Measurements from ENCODE around the gene MYH7B.
A peak's percentile ranks its signal among the peaks of the same experiment; 100 is the strongest.

MYH7B gene

GRCh38 chr20:34955231-34956040, at the start of gene MYH7B, which contains the start of gene GSS:
MYH7B (plus strand) TSS chr20:34955868; CDS start chr20:34978006, 22,138 bp downstream.
GSS (minus strand) TSS chr20:34955806; CDS start chr20:34951852, 3,954 bp downstream.
- peak; percentile 99 for DNase-seq

- no peak for DNase-seq
These were observed 47.8 kb upstream of the MYH7B start for GRCh38 chr20:34907616-34908469.

GRCh38 chr20:34915131-34915530, 40.5 kb upstream of the MYH7B start:
- DNase-seq: no peak

- DNase-seq: no peak
These were observed 39.8 kb upstream of the MYH7B start for GRCh38 chr20:34915749-34916455.

- no peak for DNase-seq
These were observed 38.8 kb upstream of the MYH7B start for GRCh38 chr20:34916774-34917354.

GRCh38 chr20:34920055-34920454, 35.6 kb upstream of the MYH7B start:
- no peak for DNase-seq

GRCh38 chr20:34921436-34921835, 34.2 kb upstream of the MYH7B start:
- DNase-seq: no peak

- no peak for DNase-seq
These were observed 32.9 kb upstream of the MYH7B start for GRCh38 chr20:34922654-34923381.

GRCh38 chr20:34923414-34923813, 32.3 kb upstream of the MYH7B start:
- DNase-seq: no peak

GRCh38 chr20:34925341-34925740, 30.3 kb upstream of the MYH7B start:
- no peak for DNase-seq

GRCh38 chr20:34925981-34926380, 29.7 kb upstream of the MYH7B start:
- no peak for DNase-seq

- no peak for DNase-seq
These were observed 29.1 kb upstream of the MYH7B start for GRCh38 chr20:34926581-34926980.

GRCh38 chr20:34927736-34928135, 27.9 kb upstream of the MYH7B start:
- no peak for DNase-seq

GRCh38 chr20:34928411-34928810, 27.3 kb upstream of the MYH7B start:
- no peak for DNase-seq

- DNase-seq: no peak
These were observed 23.9 kb upstream of the MYH7B start for GRCh38 chr20:34931771-34932170.

- DNase-seq: no peak
These were observed 17.1 kb upstream of the MYH7B start for GRCh38 chr20:34938466-34939163.

- no peak for DNase-seq
These were observed 15.6 kb upstream of the MYH7B start for GRCh38 chr20:34940081-34940481.

- DNase-seq: no peak
These were observed 14.4 kb upstream of the MYH7B start for GRCh38 chr20:34941226-34941625.

GRCh38 chr20:34942301-34942700, 13.4 kb upstream of the MYH7B start:
- DNase-seq: no peak

GRCh38 chr20:34943808-34944567, 11.7 kb upstream of the MYH7B start:
- DNase-seq: no peak
